Heart left ventricle (tissue), 13 donors: ENCODE data around the gene ARSD.

Source experiments
- CTCF ChIP-seq, 12 donors: fragments of 200-600 bp; sonication (generic) in 4 of 12; IDR thresholded peaks; one replicate each; pipeline versions ENCODE4 v1.5.0 to v1.8.0; 2018 to 2022; ENCODE audit warnings: antibody characterized with exemption in 12 of 12, mild to moderate bottlenecking in 5 of 12
- POLR2A ChIP-seq, 2 donors: fragments of 450-650 bp; IDR thresholded peaks; one replicate each; pipeline ENCODE4 v1.6.1; 2017; ENCODE audit warnings: antibody characterized with exemption in 2 of 2, mild to moderate bottlenecking in 2 of 2, moderate library complexity in 2 of 2
- donor health status: ischemic (EF 13 %, LVEDD 7.1; RV severe dilation, severe dysfunction).
- donor health status: DM: no; HTN: yes; CAD: no.
- donor health status: DM: no; HTN: no; CAD: no.
- donor health status: ischemic (EF 25% LVEDD 6.9; RV normal size, moderate dysfunction).
- donor health status: ischemic (EF 25% LVEDD 5.7; RV mildly dilated, moderate dysfunction).
- donor health status: ischemic (EF 35%, LVEDD 5.7; RV mildly dilated, moderate dysfunction).
- donor health status: nonischemic (EF 11% LVEDD 7.7; RV severe dilation, severe dysfunction).
- donor health status: DM: yes; HTN: yes; CAD: no.
- donor health status: PGD.
- donor health status: ischemic (EF 29% LVEDD 5.4; RV normal size, mild dysfunction).
- donor health status: nonischemic (EF 23%, LVEDD 6.1; RV moderate dilation, normal function).

- no peak for TF ChIP-seq POLR2A (IDR thresholded peaks at IDR 0.05)
- TF ChIP-seq CTCF (IDR thresholded peaks at IDR 0.05) = no peak
Observed at GRCh38 chrX:2960861-2961515, 31.8 kb upstream of the ARSD start.
